Brain microvascular endothelial cell (primary cell): ENCODE measurements around the gene ZIC5.

Experiments used
- DNase-seq: peaks from one replicate; pipeline ENCODE4 v3.0.0-alpha.2; 2020
- H3K27ac ChIP-seq: fragments of 250-450 bp; sonication (Bioruptor Pico); 2 replicates; pipeline ENCODE4 v1.5.1; 2020; ENCODE audit warnings: mild to moderate bottlenecking, moderate library complexity
- H3K27me3 ChIP-seq: fragments of 250-450 bp; sonication (Bioruptor Pico); replicated peaks from 2 replicates; pipeline ENCODE4 v1.5.1; 2020; ENCODE audit warnings: mild to moderate bottlenecking
- H3K36me3 ChIP-seq: fragments of 250-450 bp; sonication (Bioruptor Pico); replicated peaks from 2 replicates; pipeline ENCODE4 v1.5.1; 2020; ENCODE audit warnings: mild to moderate bottlenecking
- H3K4me3 ChIP-seq: 2 replicates; pipeline ENCODE4 v1.5.1; 2011; ENCODE audit warnings: low read depth, mild to moderate bottlenecking, control low read depth, low read length, moderate library complexity
- CTCF ChIP-seq: IDR thresholded peaks from 2 replicates; pipeline ENCODE4 v1.5.1; 2011; ENCODE audit warnings: low read depth, mild to moderate bottlenecking, moderate library complexity, low read length, control low read depth, inconsistent platforms; ENCODE audit errors: missing control alignments
- in situ Hi-C: cut with HindIII; loops from 2 replicates; pipeline ENCODE4 v1.10.0; 2017; ENCODE audit warnings: low sequenced_read_pairs, low pct_ligation_motif_present

ZIC5 gene

GRCh38 chr13:99965329-99966000 lies 6.1 kb downstream of the ZIC5 start:
- Histone ChIP-seq H3K4me3 (no peak overlapping the region), H3K36me3 (no peaks in the 10 kb centered on the region), H3K27me3 (no peaks in the 10 kb centered on the region), H3K27ac (no peak overlapping the region)
- no peak for TF ChIP-seq CTCF
- in situ Hi-C loops = no loop called here
- no peak for DNase-seq

- no peak for TF ChIP-seq CTCF
- Histone ChIP-seq H3K27ac (no peak overlapping the region), H3K36me3 (no peaks in the 10 kb centered on the region), H3K27me3 (no peaks in the 10 kb centered on the region), H3K4me3 (no peak overlapping the region)
- in situ Hi-C loops = no loop called here
- no peak for DNase-seq
Observed at GRCh38 chr13:99963816-99964339, 7.7 kb downstream of the ZIC5 start.

- Histone ChIP-seq H3K4me3 (no peak overlapping the region), H3K27me3 (peaks cover 7% of the 10 kb centered on the region), H3K36me3 (no peaks in the 10 kb centered on the region), H3K27ac (no peak overlapping the region)
- no peak for DNase-seq
- no peak for TF ChIP-seq CTCF
- in situ Hi-C loops = no loop called here
Observed at GRCh38 chr13:99962242-99962641, 9.3 kb downstream of the ZIC5 start.

GRCh38 chr13:99961636-99962035 lies 9.9 kb downstream of the ZIC5 start:
- Histone ChIP-seq H3K27ac (no peak overlapping the region), H3K4me3 (no peak overlapping the region), H3K27me3 (peaks cover 7% of the 10 kb centered on the region), H3K36me3 (no peaks in the 10 kb centered on the region)
- TF ChIP-seq CTCF = no peak
- DNase-seq = no peak
- in situ Hi-C loops = no loop called here

- Histone ChIP-seq H3K4me3 (no peak overlapping the region), H3K27me3 (peaks cover 7% of the 10 kb centered on the region), H3K36me3 (no peaks in the 10 kb centered on the region), H3K27ac (no peak overlapping the region)
- in situ Hi-C loops = no loop called here
- DNase-seq = no peak
- TF ChIP-seq CTCF = no peak
Observed at GRCh38 chr13:99960663-99961311, 10.8 kb downstream of the ZIC5 start.
